Stomach (tissue), 9 donors: ENCODE results near the gene SSTR4. TPM values are rescaled to one million over a fixed set of nuclear protein-coding genes. Genes with fewer than 3 reads are reported as not detected.
A peak's percentile ranks its signal among the peaks of the same experiment; 100 is the strongest.

Source experiments
- DNase-seq, 2 donors: peaks; one replicate each; pipeline versions ENCODE4 v3.0.0 to v3.0.0-alpha.2; 2013 to 2019
- H3K27ac ChIP-seq, 5 donors: fragments of 200-600 bp in 4 of 5; sonication (generic) in 4 of 5; one replicate each; pipeline ENCODE4 v1.5.1; 2013 to 2019; ENCODE audit warnings: mild to moderate bottlenecking in 1 of 5, moderate library complexity in 1 of 5
- H3K27me3 ChIP-seq, 3 donors: fragments of 200-600 bp; sonication (generic); one replicate each; pipeline ENCODE4 v1.5.1; 2017 to 2019; ENCODE audit warnings: mixed run types in 1 of 3
- H3K36me3 ChIP-seq, 4 donors: fragments of 200-600 bp; sonication (generic); 1 replicate in 3 of 4; 2 replicates in 1 of 4; pipeline ENCODE4 v1.5.1; 2016 to 2019
- H3K4me1 ChIP-seq, 4 donors: fragments of 200-600 bp; sonication (generic); one replicate each; pipeline ENCODE4 v1.5.1; 2016 to 2019
- H3K4me3 ChIP-seq, 4 donors: fragments of 200-600 bp; sonication (generic) in 3 of 4; one replicate each; pipeline ENCODE4 v1.5.1; 2016 to 2019; ENCODE audit warnings: mild to moderate bottlenecking in 1 of 4
- H3K9me3 ChIP-seq, 4 donors: fragments of 200-600 bp; sonication (generic); one replicate each; pipeline ENCODE4 v1.5.1; 2016 to 2019
- CTCF ChIP-seq, 7 experiments: fragments of 450-650 bp in 4 of 7; fragments of 200-600 bp in 3 of 7; sonication (generic) in 3 of 7; IDR thresholded peaks; one replicate each; pipeline ENCODE4 v1.5.1; 2016 to 2019; ENCODE audit warnings: antibody characterized with exemption in 7 of 7, control low read depth in 2 of 7, mild to moderate bottlenecking in 1 of 7
- EP300 ChIP-seq: sonication (generic); formaldehyde crosslinking; IDR thresholded peaks from one replicate; pipeline ENCODE4 v1.6.1; 2017; ENCODE audit warnings: antibody characterized with exemption
- POLR2A ChIP-seq, 4 donors: fragments of 450-650 bp; IDR thresholded peaks; one replicate each; pipeline ENCODE4 v1.6.1; 2016; ENCODE audit warnings: antibody characterized with exemption in 4 of 4, control low read depth in 2 of 4, mild to moderate bottlenecking in 1 of 4, moderate library complexity in 1 of 4
- POLR2AphosphoS5 ChIP-seq, 3 donors: sonication (generic); formaldehyde crosslinking; IDR thresholded peaks; one replicate each; pipeline ENCODE4 v1.6.1; 2016; ENCODE audit warnings: antibody characterized with exemption in 3 of 3
- WGBS, 5 donors: extraction: QIAGEN DNeasy Blood & Tissue Kit in 3 of 5; methylation state at CpG; one replicate each; pipeline versions ENCODE4 v1.1.5 to v1.1.7; 2013 to 2018; 5-methylcytosine and 5-hydroxymethylcytosine counted together
- intact Hi-C: fragments of 100-400 bp; cut with DNase I; formaldehyde crosslinking; loops from one replicate; pipeline ENCODE4 v1.15.1; 2023; ENCODE audit warnings: low total_unique reads
- polyA plus RNA-seq, 3 donors: library from polyadenylated mRNA; stranded (reverse); fragments of 200-250 nt; gene quantifications; one replicate each; pipeline ENCODE4 v1.2.3, GENCODE V29; 2013
- total RNA-seq, 5 donors: library from RNA; depleted of rRNA; stranded (reverse); fragments of >200 nt; gene quantifications; one replicate each; pipeline versions ENCODE4 v1.1.0 to v1.2.3, GENCODE V29; 2014 to 2016
- donor health status: healthy with polysubstance abuse.
- donor health status: Bipolar disorder and iron deficiency.
- donor health status: healthy.

Gene SSTR4
- total and polyA plus RNA-seq, 8 donors, result not detected

GRCh38 chr20:23018941-23019340 lies 16.2 kb upstream of the SSTR4 start:
- DNase-seq, result no peak
- 87 to 96% (median 91%) methylated on average over 11 of the region's 11 CpGs for WGBS, 5 donors
- Histone ChIP-seq H3K36me3 (no peaks in the 10 kb centered on the region), H3K4me1 (peaks cover 0 to 9% (median 4%) of the 10 kb centered on the region in 4 donors), H3K27me3 (no peaks in the 10 kb centered on the region), H3K27ac (no peak overlapping the region), H3K4me3 (no peak overlapping the region), H3K9me3 (no peaks in the 10 kb centered on the region)
- intact Hi-C loops, result no loop called here
- no peak for TF ChIP-seq EP300

- no peak overlapping the region for H3K4me3 ChIP-seq
- peaks cover 0 to 11% (median 5%) of the 10 kb centered on the region in 4 donors for H3K4me1 ChIP-seq
- no peak overlapping the region for H3K27ac ChIP-seq
- H3K9me3 ChIP-seq, result no peaks in the 10 kb centered on the region
- 42 to 59% (median 45%) methylated on average over 6 to 7 of the region's 7 CpGs for WGBS, 5 donors
- no peak for TF ChIP-seq POLR2A (IDR thresholded peaks at IDR 0.05)
- no peak for TF ChIP-seq EP300
- no peak for TF ChIP-seq CTCF (IDR thresholded peaks at IDR 0.05)
- TF ChIP-seq POLR2AphosphoS5 (IDR thresholded peaks at IDR 0.05), result no peak
- intact Hi-C loops, result no loop called here
- H3K27me3 ChIP-seq, result no peaks in the 10 kb centered on the region
- no peak for DNase-seq
- H3K36me3 ChIP-seq, result no peaks in the 10 kb centered on the region
Observed at GRCh38 chr20:23019403-23019802, 15.7 kb upstream of the SSTR4 start.

GRCh38 chr20:23020230-23021018 lies 14.7 kb upstream of the SSTR4 start:
- Histone ChIP-seq H3K27ac (no peak overlapping the region), H3K27me3 (no peaks in the 10 kb centered on the region), H3K9me3 (no peaks in the 10 kb centered on the region), H3K4me3 (no peak overlapping the region), H3K36me3 (no peaks in the 10 kb centered on the region), H3K4me1 (peaks cover 0 to 11% (median 5%) of the 10 kb centered on the region in 4 donors)
- TF ChIP-seq EP300 (no peak), CTCF (IDR thresholded peaks at IDR 0.05) (no peak), POLR2A (IDR thresholded peaks at IDR 0.05) (no peak), POLR2AphosphoS5 (IDR thresholded peaks at IDR 0.05) (no peak)
- no peak for DNase-seq
- 87 to 91% (median 89%) methylated on average over 12 of the region's 12 CpGs for WGBS, 5 donors
- intact Hi-C loops, result no loop called here

GRCh38 chr20:23021541-23021940 lies 13.6 kb upstream of the SSTR4 start:
- intact Hi-C loops, result no loop called here
- Histone ChIP-seq H3K27ac (no peak overlapping the region), H3K9me3 (no peaks in the 10 kb centered on the region), H3K27me3 (no peaks in the 10 kb centered on the region), H3K4me1 (peaks cover 0 to 11% (median 5%) of the 10 kb centered on the region in 4 donors), H3K36me3 (no peaks in the 10 kb centered on the region), H3K4me3 (no peak overlapping the region)
- DNase-seq, result no peak
- TF ChIP-seq POLR2AphosphoS5 (IDR thresholded peaks at IDR 0.05), result no peak
- TF ChIP-seq POLR2A (IDR thresholded peaks at IDR 0.05), result no peak
- TF ChIP-seq CTCF (IDR thresholded peaks at IDR 0.05), result peak in 1 of 7 experiments; percentile 4
- TF ChIP-seq EP300, result no peak
- 68 to 84% (median 79%) methylated on average over 1 of the region's 1 CpG for WGBS, 5 donors

GRCh38 chr20:23021951-23022350 lies 13.2 kb upstream of the SSTR4 start:
- Histone ChIP-seq H3K4me3 (no peak overlapping the region), H3K27me3 (no peaks in the 10 kb centered on the region), H3K27ac (peak overlapping the region in 1 of 5 donors; percentile 66), H3K4me1 (peaks cover 0 to 11% (median 5%) of the 10 kb centered on the region in 4 donors), H3K36me3 (no peaks in the 10 kb centered on the region), H3K9me3 (no peaks in the 10 kb centered on the region)
- TF ChIP-seq POLR2A (IDR thresholded peaks at IDR 0.05) (no peak), POLR2AphosphoS5 (IDR thresholded peaks at IDR 0.05) (no peak), EP300 (no peak), CTCF (IDR thresholded peaks at IDR 0.05) (no peak)
- intact Hi-C loops, result no loop called here
- 91 to 98% (median 96%) methylated on average over 5 of the region's 5 CpGs for WGBS, 5 donors
- DNase-seq, result no peak
